ENCODE data around the gene CYP20A1. TPM values are rescaled to one million over a fixed set of nuclear protein-coding genes. Genes with fewer than 3 reads are reported as not detected.

The CYP20A1 gene
- total RNA-seq, 1 experiment from 2014 or later, result 27.2 TPM

Other genes with a start within 250 kb of the CYP20A1 start
- 15.1 and 18.1 TPM in 2 replicates for gene NBEAL1, start 224.1 kb upstream of the CYP20A1 start, total RNA-seq (2014; rRNA removed; shearing (Covaris generic))
- 43.9 and 54.8 TPM in 2 replicates for gene ABI2, start 89.4 kb downstream of the CYP20A1 start, total RNA-seq (2014; rRNA removed; shearing (Covaris generic))

Data from SJSA1 (cell line).